ENCODE results near the gene MAP3K10. TPM values are rescaled to one million over a fixed set of nuclear protein-coding genes. Genes with fewer than 3 reads are reported as not detected.

Gene MAP3K10
- total and polyA plus RNA-seq, 2 donors from 2014 or later: 15.0 to 17.3 TPM

GRCh38 chr19:40247735-40248262 lies 56.6 kb downstream of the MAP3K10 start:
- no peak for TF ChIP-seq CTCF (IDR thresholded peaks at IDR 0.05; ENCODE audit: borderline replicate concordance, extremely low read depth, insufficient read depth)
- Histone ChIP-seq H3K27me3 (ENCODE audit: control insufficient read depth, insufficient read depth, low read length) (no peaks in the 10 kb centered on the region), H3K9ac (ENCODE audit: low read length in 3 of 3) (no peak overlapping the region), H3K4me3 (ENCODE audit: low read length in 3 of 3) (no peak overlapping the region), H3K27ac (ENCODE audit: low read depth in 2 of 2, low read length in 2 of 2) (no peak overlapping the region), H3K9me3 (ENCODE audit: control insufficient read depth in 2 of 3, insufficient read depth in 1 of 3, low read length in 3 of 3) (no peaks in the 10 kb centered on the region), H3K36me3 (ENCODE audit: control insufficient read depth in 2 of 3, insufficient read depth in 3 of 3, low read length in 3 of 3) (peaks cover 0 to 8% (median 2%) of the 10 kb centered on the region in 3 donors), H3K4me1 (ENCODE audit: control insufficient read depth in 2 of 3, insufficient read depth in 2 of 3, low read depth in 1 of 3, low read length in 3 of 3) (peaks cover 0 to 21% (median 6%) of the 10 kb centered on the region in 3 donors)
- intact Hi-C loops (cut with DNase I): no loop called here
- peak in 1 of 5 donors; percentile 53 for DNase-seq
- no peak for FAIRE-seq

- no peaks in the 10 kb centered on the region for H3K27me3 ChIP-seq (ENCODE audit: control insufficient read depth, insufficient read depth, low read length)
- DNase-seq (peak in 1 of 5 donors; percentile 58), FAIRE-seq (no peak)
- peaks cover 0 to 20% (median 6%) of the 10 kb centered on the region in 3 donors for H3K4me1 ChIP-seq (ENCODE audit: control insufficient read depth in 2 of 3, insufficient read depth in 2 of 3, low read depth in 1 of 3, low read length in 3 of 3)
- no peaks in the 10 kb centered on the region for H3K9me3 ChIP-seq (ENCODE audit: control insufficient read depth in 2 of 3, insufficient read depth in 1 of 3, low read length in 3 of 3)
- H3K9ac ChIP-seq (ENCODE audit: low read length in 3 of 3): no peak overlapping the region
- intact Hi-C loops (cut with DNase I): no loop called here
- H3K27ac ChIP-seq (ENCODE audit: low read depth in 2 of 2, low read length in 2 of 2): no peak overlapping the region
- H3K36me3 ChIP-seq (ENCODE audit: control insufficient read depth in 2 of 3, insufficient read depth in 3 of 3, low read length in 3 of 3): peaks cover 2 to 8% (median 3%) of the 10 kb centered on the region in 3 donors
- no peak for TF ChIP-seq CTCF (IDR thresholded peaks at IDR 0.05; ENCODE audit: borderline replicate concordance, extremely low read depth, insufficient read depth)
- H3K4me3 ChIP-seq (ENCODE audit: low read length in 3 of 3): no peak overlapping the region
Measured at GRCh38 chr19:40249201-40249600, 58.0 kb downstream of the MAP3K10 start.

GRCh38 chr19:40249781-40250180 lies 58.6 kb downstream of the MAP3K10 start:
- no peak for TF ChIP-seq CTCF (IDR thresholded peaks at IDR 0.05; ENCODE audit: borderline replicate concordance, extremely low read depth, insufficient read depth)
- intact Hi-C loops (cut with DNase I): no loop called here
- FAIRE-seq (no peak), DNase-seq (peak in 1 of 5 donors; percentile 29)
- Histone ChIP-seq H3K4me1 (ENCODE audit: control insufficient read depth in 2 of 3, insufficient read depth in 2 of 3, low read depth in 1 of 3, low read length in 3 of 3) (peaks cover 0 to 20% (median 6%) of the 10 kb centered on the region in 3 donors), H3K4me3 (ENCODE audit: low read length in 3 of 3) (no peak overlapping the region), H3K9me3 (ENCODE audit: control insufficient read depth in 2 of 3, insufficient read depth in 1 of 3, low read length in 3 of 3) (no peaks in the 10 kb centered on the region), H3K9ac (ENCODE audit: low read length in 3 of 3) (no peak overlapping the region), H3K27ac (ENCODE audit: low read depth in 2 of 2, low read length in 2 of 2) (no peak overlapping the region), H3K36me3 (ENCODE audit: control insufficient read depth in 2 of 3, insufficient read depth in 3 of 3, low read length in 3 of 3) (peaks cover 2 to 9% (median 3%) of the 10 kb centered on the region in 3 donors), H3K27me3 (ENCODE audit: control insufficient read depth, insufficient read depth, low read length) (no peaks in the 10 kb centered on the region)

GRCh38 chr19:40251244-40251643 lies 60.0 kb downstream of the MAP3K10 start:
- no peak overlapping the region for H3K4me3 ChIP-seq (ENCODE audit: low read length in 3 of 3)
- H3K36me3 ChIP-seq (ENCODE audit: control insufficient read depth in 2 of 3, insufficient read depth in 3 of 3, low read length in 3 of 3): peaks cover 4 to 17% (median 7%) of the 10 kb centered on the region in 3 donors
- intact Hi-C loops (cut with DNase I): no loop called here
- no peak overlapping the region for H3K9ac ChIP-seq (ENCODE audit: low read length in 3 of 3)
- H3K9me3 ChIP-seq (ENCODE audit: control insufficient read depth in 2 of 3, insufficient read depth in 1 of 3, low read length in 3 of 3): no peaks in the 10 kb centered on the region
- TF ChIP-seq CTCF (IDR thresholded peaks at IDR 0.05; ENCODE audit: borderline replicate concordance, extremely low read depth, insufficient read depth): no peak
- no peak overlapping the region for H3K27ac ChIP-seq (ENCODE audit: low read depth in 2 of 2, low read length in 2 of 2)
- no peak for FAIRE-seq
- H3K27me3 ChIP-seq (ENCODE audit: control insufficient read depth, insufficient read depth, low read length): no peaks in the 10 kb centered on the region
- peaks cover 0 to 14% (median 3%) of the 10 kb centered on the region in 3 donors for H3K4me1 ChIP-seq (ENCODE audit: control insufficient read depth in 2 of 3, insufficient read depth in 2 of 3, low read depth in 1 of 3, low read length in 3 of 3)
- DNase-seq: no peak
